HUDEP-2 (cell line): Measurements from ENCODE around the gene ISM2.

Source experiments
- DNase-seq, 76 experiments: peaks; one replicate each; lab custom pipeline; 2025; ENCODE audit not compliant: unreplicated experiment in 76 of 76; lab: John Stamatoyannopoulos, UW

Gene ISM2

DNA sequence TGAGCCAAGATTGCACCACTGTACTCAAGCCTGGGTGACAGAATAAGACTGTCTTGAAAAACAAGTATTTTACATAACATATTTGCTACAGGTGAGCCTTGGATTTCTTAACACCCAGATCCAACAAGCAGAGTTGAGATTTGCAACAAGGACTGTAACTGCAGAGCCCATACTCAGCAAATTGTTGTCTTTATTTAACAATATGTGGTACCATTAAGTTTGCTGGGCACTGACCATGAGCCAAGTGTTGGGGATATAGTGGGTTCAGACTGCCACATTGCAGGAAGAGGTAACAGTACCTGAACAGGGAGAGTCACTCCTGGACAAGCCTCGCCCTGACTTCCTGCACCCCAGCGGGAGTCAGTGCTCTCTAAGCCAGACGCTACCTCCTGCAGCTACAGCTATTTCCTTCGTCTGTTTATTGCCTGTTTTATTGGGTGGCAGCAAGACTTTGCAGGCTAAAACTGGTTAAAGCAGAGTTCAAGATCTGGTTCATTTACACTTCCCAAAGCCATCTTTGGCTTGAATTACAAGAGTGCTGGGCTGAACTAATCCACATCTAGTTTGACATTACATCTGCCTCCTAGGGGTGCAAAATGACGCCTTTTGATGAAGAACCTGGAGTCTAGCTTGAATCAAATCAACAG, 28.3 kb downstream of the ISM2 start:
- no peak for DNase-seq

DNA sequence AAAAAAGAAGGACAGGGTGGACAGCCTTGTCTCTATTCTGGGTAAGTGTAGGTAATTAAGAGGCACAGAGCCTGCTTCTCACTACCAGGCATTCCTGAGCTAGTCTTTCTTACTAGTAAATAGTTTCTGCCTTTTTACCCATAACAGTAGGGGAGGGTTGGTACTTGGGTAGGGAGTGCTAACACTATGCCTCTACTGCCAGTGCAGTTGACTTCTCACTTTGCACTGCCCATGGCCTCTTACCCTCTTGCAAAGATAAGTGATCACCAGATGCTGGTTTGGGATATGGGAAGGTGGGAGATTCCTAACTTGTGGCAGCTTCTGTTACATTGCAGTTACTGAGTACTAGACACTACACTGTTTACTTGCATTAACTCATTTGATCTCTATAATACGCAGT, 29.1 kb downstream of the ISM2 start:
- DNase-seq, result peak in 1 of 76 experiments; percentile 20

DNA sequence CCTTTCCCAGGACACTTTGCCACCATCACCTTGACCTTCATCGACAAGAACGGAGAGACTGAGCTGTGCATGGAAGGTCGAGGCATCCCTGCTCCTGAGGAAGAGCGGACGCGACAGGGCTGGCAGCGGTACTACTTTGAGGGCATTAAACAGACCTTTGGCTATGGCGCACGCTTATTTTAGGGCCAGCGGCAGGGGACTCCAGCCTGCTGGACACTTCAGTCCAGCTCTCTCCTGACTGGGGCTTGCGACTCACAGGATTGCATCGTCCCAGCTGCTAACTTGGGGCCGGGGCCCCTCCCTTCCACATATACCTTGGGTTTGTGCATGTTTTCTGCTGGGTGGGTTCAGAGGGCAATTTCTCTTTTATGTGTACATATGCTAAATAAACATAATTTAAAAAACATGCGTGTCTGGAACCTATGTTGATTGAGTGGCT, 29.5 kb downstream of the ISM2 start:
- DNase-seq, result no peak

DNA sequence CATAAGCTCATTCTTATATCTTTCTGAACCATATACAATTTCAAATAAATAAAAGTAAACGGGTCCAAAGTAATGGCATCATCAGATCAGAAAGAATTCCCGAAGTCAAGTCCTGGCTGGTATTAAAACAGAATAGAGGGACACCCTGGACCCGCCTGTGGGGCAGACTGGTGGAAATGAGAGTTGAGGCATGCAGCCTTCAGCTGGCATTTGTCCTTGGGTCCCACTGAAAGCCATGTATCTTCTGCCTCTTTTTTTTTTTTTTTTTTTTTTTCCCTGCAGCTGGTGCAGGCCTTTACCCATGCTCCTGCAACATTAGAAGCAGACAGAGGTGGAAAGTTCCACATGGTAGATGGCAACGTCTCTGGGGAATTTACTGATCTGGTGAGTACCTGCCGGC, 30.8 kb downstream of the ISM2 start:
- no peak for DNase-seq

DNA sequence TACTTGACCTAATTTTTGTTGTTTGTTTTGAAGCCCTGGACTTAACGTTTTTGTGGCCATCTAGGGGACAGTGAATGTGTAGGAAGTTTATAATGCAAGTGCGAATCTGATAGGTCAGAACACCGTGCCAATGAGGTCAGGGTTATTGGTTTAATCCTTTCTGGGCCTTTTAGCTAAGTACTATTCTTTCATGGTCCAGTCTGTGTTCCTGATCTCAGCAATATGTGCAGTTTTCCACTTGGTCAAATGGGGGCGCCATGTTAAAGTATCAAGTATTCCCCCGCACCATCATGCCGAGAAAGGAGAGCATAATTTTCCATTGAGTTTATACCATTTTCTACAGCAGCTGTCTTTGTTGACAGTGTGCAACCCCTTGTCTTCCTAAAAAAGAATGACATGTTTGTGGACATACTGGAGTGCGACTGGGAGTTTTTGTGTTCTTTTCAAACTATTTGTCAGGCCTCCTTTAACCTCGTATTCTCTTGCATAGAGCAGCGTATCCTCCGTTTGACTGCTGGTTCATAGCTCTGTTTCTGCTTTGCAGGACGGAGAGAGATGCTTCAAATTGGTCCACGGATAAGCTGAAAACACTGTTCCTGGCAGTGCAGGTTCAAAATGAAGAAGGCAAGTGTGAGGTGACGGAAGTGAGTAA, 39.4 kb downstream of the ISM2 start:
- DNase-seq, result peak in 68 of 76 experiments; percentile 7 to 83 (median 46)

DNA sequence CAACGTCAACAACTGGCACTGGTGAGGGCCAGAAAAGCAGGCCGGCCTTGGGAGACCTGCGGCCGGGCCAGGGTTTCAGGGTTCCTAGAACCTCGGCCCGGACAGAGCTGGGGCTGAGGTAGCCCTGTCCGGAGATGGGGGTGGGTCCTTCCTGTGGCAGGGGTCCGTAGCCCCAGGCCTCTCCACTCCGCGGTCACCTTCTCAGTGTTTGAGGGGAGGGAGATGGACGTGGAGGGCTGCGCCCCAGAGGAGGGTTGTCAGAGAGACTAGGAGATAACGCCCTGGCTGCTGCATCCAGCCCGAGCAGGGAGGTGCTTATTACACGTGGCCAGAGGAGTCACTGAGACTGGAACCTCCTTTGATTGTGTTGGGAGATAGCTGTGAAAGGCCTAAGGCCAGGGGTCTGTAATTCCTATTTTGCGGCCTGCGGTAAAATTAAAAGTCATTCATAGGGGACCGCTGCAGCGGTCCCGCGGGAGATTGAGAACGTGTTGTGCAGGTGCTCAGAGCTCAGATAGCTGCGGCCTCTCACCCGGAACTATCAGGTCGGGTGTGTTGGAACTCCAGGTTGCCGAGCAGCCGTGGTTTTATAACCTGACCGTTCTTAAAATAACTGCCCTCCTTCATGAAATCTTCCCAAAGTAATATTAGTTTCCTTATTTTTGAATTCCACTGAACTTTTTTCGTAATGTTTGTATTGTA, 40.2 kb downstream of the ISM2 start:
- DNase-seq, result peak in 73 of 76 experiments; percentile 10 to 82 (median 64)

DNA sequence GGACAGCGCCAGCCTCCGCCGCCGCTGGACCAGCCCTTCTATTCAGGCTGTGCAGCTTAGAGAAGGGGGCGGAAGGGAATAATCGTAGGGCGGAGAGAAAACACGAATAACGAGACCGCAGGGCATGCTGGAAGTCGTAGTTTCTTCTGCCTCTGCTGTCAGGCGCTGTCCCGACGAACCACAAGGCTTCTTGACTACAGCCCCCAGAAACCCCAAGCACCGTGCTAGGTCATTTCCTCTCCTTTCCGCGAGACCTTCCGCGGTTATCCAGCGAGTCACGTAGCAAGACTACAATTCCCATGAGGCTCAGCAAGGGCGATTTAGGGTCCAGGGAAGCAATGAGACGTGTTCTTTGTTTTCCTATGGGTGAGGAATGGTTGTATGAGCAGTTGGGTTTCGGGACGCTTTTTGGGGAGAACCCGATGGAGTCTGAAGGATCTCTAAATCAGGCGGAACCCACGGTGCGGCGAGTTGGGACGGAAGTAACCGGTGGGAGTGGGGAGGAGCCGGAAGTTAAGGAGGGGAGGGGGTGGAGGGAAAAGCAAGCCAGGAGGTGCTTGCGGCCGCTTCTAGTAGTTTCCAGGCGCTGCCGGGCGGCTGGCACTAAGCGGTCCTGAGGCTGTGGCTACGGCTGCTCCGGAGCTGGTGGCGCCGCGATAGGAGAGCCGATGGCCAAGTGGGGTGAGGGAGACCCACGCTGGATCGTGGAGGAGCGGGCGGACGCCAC, 40.9 kb downstream of the ISM2 start, which contains the start of the genes AHSA1 and VIPAS39:
Gene AHSA1 (plus strand): TSS at position 572 of the 727 bp plus-strand sequence. CDS start 97 bp downstream, at position 669.
Gene VIPAS39 (minus strand): TSS at position 80 of the 727 bp plus-strand sequence. CDS start 3,499 bp downstream, outside the sequence.
- peak; percentile 66 to 98 (median 93) for DNase-seq

DNA sequence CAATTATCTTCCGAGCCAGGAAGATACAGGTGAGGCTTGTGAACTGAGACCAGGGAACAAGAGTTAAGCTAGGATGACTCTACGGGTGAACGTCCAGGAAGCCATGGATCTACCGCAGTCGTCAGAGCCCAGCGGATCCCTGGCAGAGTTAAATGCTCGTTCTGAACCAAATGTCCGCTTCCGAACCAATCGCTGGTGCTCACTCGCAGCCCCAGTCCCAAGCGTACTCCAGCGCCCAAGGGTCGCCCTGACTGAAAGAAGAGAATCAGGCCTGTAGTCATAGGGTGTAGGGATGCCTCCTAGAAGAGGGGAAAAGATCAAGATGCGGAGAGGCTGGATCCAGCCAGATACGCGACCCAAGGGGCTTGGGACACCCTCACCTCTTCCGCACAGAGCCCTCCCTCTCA, 41.5 kb downstream of the ISM2 start:
- DNase-seq, result peak in 2 of 76 experiments; percentile 23 to 51

DNA sequence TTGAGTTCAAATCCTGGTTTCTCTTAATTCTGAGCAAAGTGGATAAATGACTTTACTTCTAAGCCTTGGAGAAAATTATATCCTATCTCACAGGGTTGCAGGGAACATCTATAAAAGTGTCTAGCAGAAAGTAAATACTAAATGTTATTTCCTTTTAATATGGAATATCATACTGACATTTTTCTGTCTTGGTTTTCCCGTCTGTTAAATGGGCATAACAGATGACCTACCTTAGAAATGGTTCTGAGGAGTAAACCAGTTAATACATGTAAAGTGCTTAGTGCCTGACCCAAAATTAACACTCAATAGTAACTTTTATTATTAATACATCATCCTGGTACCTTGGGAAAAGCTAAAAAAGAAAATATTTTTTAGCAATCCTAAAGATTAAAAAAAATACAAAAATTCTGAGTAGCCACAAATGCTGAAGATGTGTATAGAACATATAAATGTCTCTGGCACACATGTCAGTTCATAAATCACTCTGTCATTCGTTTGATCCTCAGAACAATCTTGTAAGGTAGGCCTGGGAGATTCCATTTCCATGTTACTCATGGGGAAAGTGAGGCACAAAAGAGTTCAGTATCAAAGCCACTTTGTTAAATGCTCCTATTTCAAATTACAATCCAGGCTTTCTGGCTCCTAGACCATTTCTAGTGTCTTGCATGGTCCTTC, 42.5 kb downstream of the ISM2 start:
- DNase-seq, result no peak

DNA sequence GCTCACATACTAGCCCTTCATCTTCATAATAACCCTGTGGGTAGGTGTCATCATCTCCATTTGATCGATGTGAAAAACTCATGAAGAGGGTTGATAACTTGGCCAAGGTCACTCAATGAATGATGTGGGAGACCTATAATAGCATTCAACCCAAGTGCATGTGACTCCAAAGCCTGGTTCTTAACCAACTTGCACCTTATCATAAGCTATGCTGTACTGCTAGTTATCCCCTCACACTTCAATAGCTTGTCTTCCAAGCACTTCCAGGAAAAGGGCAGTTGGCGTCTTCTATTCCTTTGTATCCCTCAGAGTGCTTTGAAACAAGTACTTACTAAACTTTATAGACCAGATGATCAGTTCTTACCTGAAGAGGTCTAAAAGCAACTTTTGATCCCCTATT, 56.4 kb downstream of the ISM2 start:
- no peak for DNase-seq

DNA sequence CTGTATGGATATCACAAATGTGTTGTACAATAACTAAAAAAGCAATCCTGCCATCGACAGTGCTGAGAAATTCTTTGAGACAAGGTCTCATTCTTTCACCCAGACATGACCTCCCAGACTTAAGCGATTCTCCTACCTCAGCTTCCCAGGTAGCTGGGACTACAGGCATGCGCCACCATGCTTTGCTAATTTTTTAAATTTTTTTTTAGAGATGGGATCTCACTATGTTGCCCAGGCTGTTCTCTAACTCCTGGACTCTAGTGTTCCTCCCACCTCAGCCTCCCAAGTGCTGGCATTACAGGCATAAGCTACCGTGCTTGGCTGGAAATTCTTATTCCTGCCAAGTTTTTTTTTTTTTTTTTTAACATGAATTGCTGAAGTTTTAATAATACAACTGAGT, 58.8 kb downstream of the ISM2 start:
- DNase-seq, result no peak

DNA sequence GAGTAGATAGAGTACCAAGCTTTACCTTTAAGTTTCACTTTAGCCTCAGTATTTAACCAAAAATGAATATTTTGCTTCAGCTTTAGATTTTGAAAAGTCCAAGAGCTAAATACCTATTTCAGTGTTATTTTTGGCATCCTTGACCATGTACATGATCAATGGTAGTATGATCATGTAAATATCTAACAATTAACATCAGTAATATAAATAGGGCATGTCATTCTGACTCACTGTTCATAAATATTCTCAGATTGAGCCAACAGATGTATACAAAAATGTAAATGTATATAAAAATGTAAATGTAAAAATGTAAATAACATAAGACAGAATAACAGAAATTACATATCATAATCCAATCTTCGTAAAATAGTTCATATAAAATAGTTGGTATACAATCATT, 60.0 kb downstream of the ISM2 start:
- DNase-seq, result no peak

DNA sequence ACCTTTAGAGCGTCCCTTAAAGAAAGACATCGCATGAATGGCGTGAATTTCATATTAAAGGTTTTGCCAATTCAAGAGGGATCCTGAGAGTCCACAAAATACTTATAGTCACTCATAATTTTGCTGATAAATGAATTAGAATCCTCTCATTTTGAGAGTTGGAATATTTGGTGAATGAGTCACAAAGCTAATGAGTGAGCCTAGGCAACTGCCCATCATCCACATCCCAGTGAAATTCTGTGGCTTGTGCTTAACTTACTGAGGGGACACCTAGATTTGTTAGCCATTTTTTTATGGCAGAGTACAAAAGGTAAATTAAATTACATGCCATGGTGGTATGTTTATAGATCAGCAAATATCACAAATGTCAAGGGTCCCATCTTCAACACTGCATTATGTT, 62.6 kb downstream of the ISM2 start:
- DNase-seq, result no peak

DNA sequence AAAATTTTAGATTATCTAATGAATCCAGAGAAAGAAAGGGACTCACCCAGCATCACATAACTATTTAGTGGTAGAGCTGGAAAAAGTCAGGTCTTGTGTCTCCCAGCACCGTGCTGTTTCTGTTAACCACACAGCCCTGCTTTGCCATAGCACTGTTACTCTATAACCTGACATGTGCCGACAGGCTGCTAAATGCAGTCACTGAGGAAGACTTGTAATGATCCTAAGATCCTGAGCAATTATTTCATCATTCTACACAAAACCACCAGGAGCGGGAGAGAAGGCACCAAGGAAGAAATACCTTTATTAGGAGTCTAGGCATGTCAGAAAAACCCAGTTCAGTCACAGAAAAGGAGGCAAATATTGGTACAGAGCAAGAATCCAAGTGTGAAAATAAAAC, 72.2 kb downstream of the ISM2 start:
- no peak for DNase-seq

DNA sequence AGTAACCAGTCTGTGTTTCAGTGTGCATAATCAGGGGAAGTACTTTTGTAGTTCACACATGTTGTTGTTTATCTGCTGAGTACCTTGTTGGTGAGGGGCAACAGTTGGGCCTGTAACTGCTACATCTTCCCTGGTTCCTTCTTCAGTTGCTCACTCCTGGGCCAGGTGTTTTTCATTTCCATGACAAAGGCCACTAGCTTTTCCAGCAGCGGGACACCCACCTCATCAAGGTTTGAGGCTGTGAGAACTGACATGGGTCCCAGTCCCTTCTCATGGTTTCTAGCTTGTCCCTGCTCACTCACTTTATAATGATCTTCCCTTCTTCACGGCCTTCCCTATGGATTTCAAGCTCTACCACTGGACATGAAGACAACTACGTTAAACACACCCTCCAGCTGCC, 73.8 kb downstream of the ISM2 start:
- no peak for DNase-seq
